GM23248 (cell line): ENCODE results near the gene NACC2.

Source experiments
- EZH2 ChIP-seq: fragments of 200-600 bp; sonication (generic); IDR thresholded peaks from 2 replicates; pipeline ENCODE4 v1.6.1; 2018; ENCODE audit warnings: antibody characterized with exemption, mild to moderate bottlenecking; ENCODE audit not compliant: insufficient read depth, poor library complexity, severe bottlenecking
- EZH2phosphoT487 ChIP-seq: fragments of 200-600 bp; sonication (generic); IDR thresholded peaks from 2 replicates; pipeline ENCODE4 v1.6.1; 2018; ENCODE audit warnings: antibody characterized with exemption, moderate library complexity, mild to moderate bottlenecking, low read depth; ENCODE audit not compliant: insufficient read depth

DNA sequence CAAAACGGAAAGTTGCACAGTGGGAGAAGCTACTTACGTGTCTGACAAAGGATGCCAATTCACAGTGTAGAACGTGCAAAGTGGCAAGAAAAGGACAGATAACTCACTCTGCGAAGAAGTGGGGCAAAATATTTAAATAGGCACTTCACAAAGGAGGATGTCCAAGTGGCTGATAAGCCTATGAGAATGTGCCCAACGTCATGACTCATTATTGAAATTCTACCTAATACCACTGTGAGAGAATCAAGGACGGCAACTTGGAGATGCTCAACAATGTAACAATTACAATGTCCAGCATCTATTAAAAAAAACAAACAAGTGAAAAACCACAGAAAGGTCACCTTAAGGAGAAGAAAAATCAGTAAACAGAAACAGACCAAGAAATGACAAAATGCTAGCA, 59.0 kb downstream of the NACC2 start:
- TF ChIP-seq EZH2: no peak
- no peak for TF ChIP-seq EZH2phosphoT487
